NCI-H2196 treated with DMSO at 0.1 percent for 48 hours (cell line): ENCODE results near the gene SMARCC2.
"Not testable (repeated sequence)": the region's sequence is repeated elsewhere in the genome, so short reads cannot be mapped to it uniquely, and the experiment has no call there.

Experiments
- DNase-seq: peaks from one replicate; lab custom pipeline; 2025; ENCODE audit not compliant: unreplicated experiment; lab: John Stamatoyannopoulos, UW

SMARCC2 gene

DNA sequence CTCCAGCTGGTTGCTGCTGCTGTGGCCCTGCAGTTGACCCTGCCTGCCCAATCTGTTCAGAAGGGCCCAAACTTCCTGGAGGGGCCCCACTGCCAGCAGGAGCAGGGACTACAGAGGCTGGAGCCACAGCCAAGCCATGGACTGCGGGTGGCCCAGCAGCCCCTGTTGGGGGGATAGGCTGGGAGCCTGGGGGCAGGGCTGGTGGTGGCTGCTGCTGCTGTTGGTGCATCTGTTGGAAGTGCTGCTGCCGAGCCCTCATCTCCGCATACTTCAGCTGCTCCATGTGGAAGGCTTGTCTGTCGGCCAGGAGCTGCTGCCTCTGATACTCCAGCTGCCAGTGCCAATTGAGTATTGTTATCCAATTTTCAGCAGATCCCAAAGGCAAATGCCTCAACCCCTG lies 23.9 kb downstream of the SMARCC2 start:
- DNase-seq: no peak

- no peak for DNase-seq
Measured at GRCh38 chr12:56164345-56164729, 24.9 kb downstream of the SMARCC2 start.

- no peak for DNase-seq
Measured at GRCh38 chr12:56163533-56164344, 25.5 kb downstream of the SMARCC2 start.

- DNase-seq: no peak
Measured at GRCh38 chr12:56162468-56163290, 26.6 kb downstream of the SMARCC2 start.

DNA sequence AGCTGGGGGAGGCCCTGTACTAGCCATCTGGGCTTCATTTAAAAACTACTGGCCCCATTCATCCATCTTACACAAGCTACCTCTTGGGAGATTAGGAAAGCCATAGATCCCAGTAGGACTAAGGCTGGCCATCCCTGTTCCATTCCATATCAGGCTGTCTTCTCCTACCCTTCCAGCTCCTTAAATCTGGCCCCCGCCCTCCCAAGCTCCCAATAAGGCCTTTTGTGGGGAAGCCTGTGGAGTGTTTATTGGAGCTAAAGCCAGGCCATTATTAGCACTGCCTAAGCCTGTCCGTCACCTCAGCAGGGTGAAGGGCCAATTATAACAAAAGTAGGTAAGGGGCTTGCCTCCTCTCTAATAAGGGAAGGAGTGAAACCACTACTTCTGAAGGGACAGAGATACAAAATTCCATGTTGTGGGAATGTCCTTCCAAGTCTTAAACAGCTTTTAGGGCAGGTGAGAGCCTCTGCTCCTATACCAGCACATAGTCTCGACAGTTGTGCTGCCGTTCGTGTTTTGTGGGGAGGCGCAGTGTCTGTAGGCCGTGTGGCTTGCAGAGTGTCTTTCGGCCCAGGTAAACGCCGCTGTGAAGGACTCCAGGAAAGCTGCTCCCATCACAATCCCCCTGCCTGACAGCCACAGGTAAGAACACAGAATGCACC lies 27.5 kb downstream of the SMARCC2 start:
- no peak for DNase-seq

DNA sequence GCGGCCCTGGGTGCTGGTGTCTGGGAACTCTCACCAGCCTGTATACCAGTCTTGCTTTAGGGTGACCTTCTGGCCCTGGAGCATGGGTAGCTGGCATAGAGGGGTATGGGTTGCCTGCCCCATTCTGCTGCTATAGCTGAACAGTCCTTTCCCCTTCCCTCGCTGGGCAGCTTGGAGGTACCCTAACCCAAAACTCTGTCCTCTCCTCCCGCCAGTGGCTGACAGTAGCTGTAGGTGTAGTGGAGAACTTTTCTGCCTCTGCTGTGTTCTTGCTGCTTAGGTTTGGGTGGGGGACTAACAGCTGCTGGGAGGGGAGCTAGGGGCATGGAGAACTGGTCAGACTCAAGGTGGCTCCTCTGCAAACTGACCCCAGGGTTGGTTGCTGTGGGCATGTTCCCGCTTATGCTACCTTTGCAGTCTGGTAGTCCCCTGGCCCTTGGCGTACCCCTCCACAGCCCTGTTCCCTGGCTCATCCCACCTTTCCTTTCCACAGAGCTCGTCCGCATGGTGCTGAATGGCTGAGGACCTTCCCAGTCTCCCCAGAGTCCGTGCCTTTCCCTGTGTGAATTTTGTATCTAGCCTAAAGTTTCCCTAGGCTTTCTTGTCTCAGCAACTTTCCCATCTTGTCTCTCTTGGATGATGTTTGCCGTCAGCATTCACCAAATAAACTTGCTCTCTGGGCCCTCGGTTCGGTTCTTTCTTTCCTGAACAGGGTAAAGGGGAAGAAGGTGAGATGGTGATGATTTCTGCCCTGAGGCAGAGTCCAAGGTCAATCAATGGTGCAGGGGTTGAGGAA lies 28.2 kb downstream of the SMARCC2 start:
- DNase-seq: no peak

DNA sequence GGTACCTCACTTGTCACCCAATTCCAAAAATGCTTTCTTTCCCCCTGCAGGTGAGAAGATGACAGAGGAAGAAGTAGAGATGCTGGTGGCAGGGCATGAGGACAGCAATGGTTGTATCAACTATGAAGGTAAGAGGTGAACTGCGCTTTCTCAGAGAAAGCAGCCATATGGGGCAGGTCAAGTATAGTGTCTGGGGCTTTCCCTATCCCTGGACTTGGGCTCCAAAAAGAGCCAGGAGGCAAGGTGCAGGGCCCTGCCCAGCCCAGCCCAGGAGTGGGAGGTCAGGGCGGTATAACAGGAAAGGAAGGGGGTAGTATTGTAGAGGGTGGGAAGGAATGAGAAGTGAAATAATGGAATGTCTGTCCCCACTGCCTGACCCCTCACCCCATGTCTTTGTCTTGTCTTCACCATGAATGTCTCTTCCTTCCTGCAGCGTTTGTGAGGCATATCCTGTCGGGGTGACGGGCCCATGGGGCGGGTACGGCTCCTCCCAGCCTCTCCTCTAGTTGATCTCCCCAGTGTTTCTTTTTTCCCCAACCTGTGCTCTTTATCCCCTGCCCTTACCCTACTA lies 29.0 kb downstream of the SMARCC2 start:
- no peak for DNase-seq

- no peak for DNase-seq
Measured at GRCh38 chr12:56159482-56160192, 29.6 kb downstream of the SMARCC2 start.

- DNase-seq: no peak
Measured at GRCh38 chr12:56158926-56159461, 30.3 kb downstream of the SMARCC2 start.

GRCh38 chr12:56158029-56158925 lies 31.0 kb downstream of the SMARCC2 start, which contains the start of gene MYL6:
TSS of gene MYL6 (plus strand) at chr12:56158359. CDS start at chr12:56158402, 43 bp downstream.
- DNase-seq: peak; percentile 97

GRCh38 chr12:56157201-56158028 lies 31.9 kb downstream of the SMARCC2 start:
- peak; percentile 84 for DNase-seq

GRCh38 chr12:56156464-56157200 lies 32.7 kb downstream of the SMARCC2 start:
- not testable (repeated sequence) for DNase-seq

DNA sequence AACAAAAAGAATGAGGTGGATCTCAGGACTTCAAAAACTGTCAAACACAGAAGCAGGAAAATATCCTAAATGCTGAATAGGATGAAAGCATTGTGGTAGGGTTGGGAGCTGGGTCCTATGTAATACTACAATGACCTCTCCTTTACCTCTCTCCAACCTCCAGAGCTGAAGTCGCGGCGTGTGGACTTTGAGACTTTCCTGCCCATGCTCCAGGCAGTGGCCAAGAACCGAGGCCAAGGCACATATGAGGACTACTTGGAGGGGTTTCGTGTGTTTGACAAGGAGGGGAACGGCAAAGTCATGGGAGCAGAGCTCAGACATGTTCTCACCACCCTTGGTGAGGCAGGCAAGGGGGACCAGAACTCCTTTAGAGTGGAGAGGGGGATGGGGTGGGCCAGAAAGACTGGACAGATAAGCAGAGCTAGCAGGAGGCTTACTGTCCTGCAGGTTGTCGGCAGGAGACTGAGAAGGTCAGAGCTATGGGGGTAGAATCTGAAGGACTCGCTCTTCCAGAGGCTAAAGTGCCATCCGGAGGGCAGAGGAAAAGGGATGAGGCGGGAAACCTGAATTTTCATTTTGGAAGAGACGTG lies 33.9 kb downstream of the SMARCC2 start:
- DNase-seq: no peak

GRCh38 chr12:56154818-56155217 lies 34.5 kb downstream of the SMARCC2 start:
- no peak for DNase-seq

DNA sequence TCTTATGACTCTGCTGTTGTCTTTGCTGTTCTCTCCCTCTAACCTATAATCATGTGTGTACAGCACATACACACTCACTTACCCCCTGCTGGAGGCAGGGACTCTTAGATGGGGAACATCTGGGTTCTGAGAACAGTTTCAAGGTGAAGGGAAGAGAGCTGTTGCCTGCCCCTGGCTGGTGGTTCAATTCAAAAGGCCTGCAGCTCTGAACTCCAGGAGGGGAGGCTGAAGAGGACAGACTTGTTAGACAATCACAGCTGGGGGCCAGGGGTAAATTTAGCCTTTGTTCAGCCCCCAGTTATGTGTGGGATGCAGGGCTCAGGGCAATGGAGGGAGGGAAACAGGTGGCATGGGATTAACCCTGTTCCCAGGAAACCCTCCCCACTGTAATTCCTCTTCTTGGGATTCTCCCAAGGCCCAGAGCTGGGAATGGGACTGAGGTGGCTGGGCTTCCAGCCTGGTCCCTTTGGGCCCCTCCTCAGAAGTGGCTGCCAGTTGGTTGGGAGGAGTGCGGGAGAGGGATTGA lies 35.0 kb downstream of the SMARCC2 start:
- DNase-seq: no peak

DNA sequence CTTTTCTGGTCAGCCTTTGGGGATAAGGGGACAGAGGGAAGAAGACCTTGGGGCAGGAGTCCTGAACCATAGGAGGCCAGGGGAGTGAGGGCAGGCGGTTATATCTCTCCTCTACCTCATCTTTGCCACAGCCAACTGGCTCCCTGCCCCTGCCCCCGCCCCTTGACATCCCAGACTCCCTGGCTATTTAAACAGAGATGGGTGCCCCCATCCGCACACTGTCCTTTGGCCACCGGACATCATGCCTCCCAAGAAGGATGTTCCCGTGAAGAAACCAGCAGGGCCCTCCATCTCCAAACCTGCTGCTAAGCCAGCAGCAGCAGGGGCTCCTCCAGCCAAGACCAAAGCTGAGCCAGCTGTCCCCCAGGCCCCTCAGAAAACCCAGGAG lies 35.6 kb downstream of the SMARCC2 start:
- no peak for DNase-seq
